OCI-LY7 (cell line): ENCODE data around the gene PPP1R14B. TPM values are rescaled to one million over a fixed set of nuclear protein-coding genes. Genes with fewer than 3 reads are reported as not detected.

Source experiments
- BruUV-seq: library from RNA; stranded (reverse); fragments of 400-500 nt; replicated peaks from 2 replicates; lab custom pipeline; 2021; lab: Mats Ljungman, UMichigan
- CTCF ChIA-PET: fragments of 300-600 bp; sonication (Branson Sonifier 250); formaldehyde crosslinking; loops from one replicate; lab custom pipeline; 2022; ENCODE audit warnings: antibody characterized with exemption; ENCODE audit not compliant: unreplicated experiment; lab: Charles Lee
- POLR2A ChIA-PET: fragments of 300-600 bp; sonication (Branson Sonifier 250); formaldehyde crosslinking; loops from one replicate; lab custom pipeline; 2022; ENCODE audit warnings: antibody characterized with exemption; lab: Charles Lee
- DNase-seq: peaks from one replicate; pipeline ENCODE4 v3.0.0-alpha.2; 2015; ENCODE audit warnings: low spot score
- H2AFZ ChIP-seq: fragments of 200-600 bp; sonication (generic), shearing (Covaris generic); 2 replicates; pipeline ENCODE4 v1.6.1; 2014; ENCODE audit warnings: mild to moderate bottlenecking, antibody characterized with exemption, low read length, moderate library complexity
- H3K27ac ChIP-seq: fragments of 200-600 bp; sonication (generic); 2 replicates; pipeline ENCODE4 v1.5.1; 2014; ENCODE audit warnings: mixed run types, low read depth, mild to moderate bottlenecking, moderate library complexity, low read length, inconsistent platforms; ENCODE audit not compliant: poor library complexity, severe bottlenecking
- H3K36me3 ChIP-seq: fragments of 200-600 bp; sonication (generic); 2 replicates; pipeline ENCODE4 v1.6.1; 2014; ENCODE audit warnings: mild to moderate bottlenecking, antibody characterized with exemption, low read length, moderate library complexity, mixed read lengths; ENCODE audit not compliant: insufficient read depth
- H3K4me1 ChIP-seq: fragments of 200-600 bp; sonication (generic); 2 replicates; pipeline ENCODE4 v1.5.1; 2014; ENCODE audit warnings: mild to moderate bottlenecking, low read length; ENCODE audit not compliant: insufficient read depth, poor library complexity, severe bottlenecking
- H3K4me2 ChIP-seq: fragments of 200-600 bp; sonication (generic); 2 replicates; pipeline ENCODE4 v1.6.1; 2014; ENCODE audit warnings: mild to moderate bottlenecking, low read length
- H3K4me3 ChIP-seq: fragments of 200-600 bp; sonication (generic); 2 replicates; pipeline ENCODE4 v1.5.1; 2014; ENCODE audit warnings: mild to moderate bottlenecking, low read depth, low read length; ENCODE audit not compliant: poor library complexity, severe bottlenecking
- H3K79me2 ChIP-seq: fragments of 200-600 bp; sonication (generic); 2 replicates; pipeline ENCODE4 v1.6.1; 2016; ENCODE audit warnings: low read depth, mild to moderate bottlenecking, low read length, moderate library complexity, mixed read lengths; ENCODE audit not compliant: insufficient read depth
- H3K9me2 ChIP-seq: fragments of 200-600 bp; sonication (generic); 2 replicates; pipeline ENCODE4 v1.6.1; 2016; ENCODE audit warnings: mild to moderate bottlenecking, low read length, mixed read lengths; ENCODE audit not compliant: insufficient read depth
- H3K9me3 ChIP-seq: fragments of 200-600 bp; sonication (generic); 2 replicates; pipeline ENCODE4 v1.6.1; 2014; ENCODE audit warnings: mild to moderate bottlenecking, mixed run types, low read length, mixed read lengths
- H4K20me1 ChIP-seq: fragments of 200-600 bp; sonication (generic); 2 replicates; pipeline ENCODE4 v1.6.1; 2014; ENCODE audit warnings: mild to moderate bottlenecking, antibody characterized with exemption, low read length, moderate library complexity, mixed read lengths; ENCODE audit not compliant: insufficient read depth
- EZH2phosphoT487 ChIP-seq: fragments of 200-600 bp; sonication (generic); IDR thresholded peaks from 2 replicates; pipeline ENCODE4 v1.6.1; 2018; ENCODE audit warnings: low read depth, borderline replicate concordance, mild to moderate bottlenecking, mixed run types, antibody characterized with exemption, low read length, moderate library complexity, mixed read lengths
- intact Hi-C: fragments of 100-400 bp; cut with micrococcal nuclease; formaldehyde crosslinking; loops from one replicate; pipeline ENCODE4 v1.10.0; 2022; ENCODE audit not compliant: unreplicated experiment
- total RNA-seq, 2 experiments: library from RNA; depleted of rRNA in 1 of 2; stranded (reverse); fragments of >200 nt in 1 of 2; shearing (Covaris generic) in 1 of 2; gene quantifications; 2 replicates each; pipeline ENCODE4 v1.2.3, GENCODE V29; 2014 to 2022
- TF ChIP-seq, protein P1 (sequence below): fragments of 200-600 bp; sonication (generic); conservative IDR thresholded peaks from 2 replicates; pipeline ENCODE4 v1.5.1; 2014; ENCODE audit warnings: mild to moderate bottlenecking, antibody characterized with exemption, low read length, moderate library complexity, mixed read lengths

PPP1R14B gene
- total RNA-seq, 2 experiments from 2014 or later, result 198 to 223 TPM

DNA sequence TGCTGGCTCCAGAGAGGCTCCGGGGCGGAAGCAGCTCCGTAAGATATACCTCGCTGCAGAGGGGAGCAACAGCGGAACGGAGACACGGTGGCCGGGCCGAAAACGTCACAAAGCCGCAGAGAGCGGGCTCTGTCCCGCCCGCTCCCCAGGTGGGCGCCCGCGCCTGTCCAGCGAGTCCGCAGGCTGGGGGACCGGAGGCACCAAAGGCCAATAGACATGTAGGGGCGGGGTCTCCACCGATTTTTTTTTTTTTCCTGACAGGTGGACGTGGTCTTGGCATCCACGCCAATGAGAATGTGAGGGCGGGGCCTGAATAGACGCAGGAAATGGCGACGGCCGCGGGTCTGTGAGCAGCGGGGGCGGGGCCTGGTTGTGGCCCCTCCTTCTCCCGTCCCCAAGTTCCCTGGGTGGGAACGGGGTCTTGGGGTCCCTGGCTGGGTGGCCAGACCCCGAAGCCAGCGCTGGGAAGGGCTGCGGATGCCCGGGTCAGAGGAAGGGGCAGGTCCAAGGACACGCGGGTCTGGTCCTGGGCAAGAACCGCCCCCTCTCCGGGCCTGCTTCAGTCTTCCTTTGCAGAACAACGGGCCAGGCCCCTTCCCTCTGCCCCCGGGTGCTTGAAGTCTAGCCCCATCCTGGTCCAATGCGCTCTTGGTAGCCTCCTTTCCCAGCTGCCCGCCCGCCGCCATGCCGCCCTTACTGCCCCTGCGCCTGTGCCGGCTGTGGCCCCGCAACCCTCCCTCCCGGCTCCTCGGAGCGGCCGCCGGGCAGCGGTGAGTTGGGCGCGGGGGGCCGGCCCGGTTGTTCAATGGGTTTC is 16.4 kb downstream of the PPP1R14B start, which contains the start of gene DNAJC4:
DNAJC4 (plus strand) TSS at position 378 of the 814 bp plus-strand sequence; CDS start at position 685, 307 bp downstream.
- POLR2A ChIA-PET, result interaction anchor here (0.6 to 1.0 kb wide), 3 partner anchors 11 to 1640 kb away, joined by 3 to 4 read pairs (median 4); partner anchors contain the start of gene FKBP2
- TF ChIP-seq, protein P1, sequence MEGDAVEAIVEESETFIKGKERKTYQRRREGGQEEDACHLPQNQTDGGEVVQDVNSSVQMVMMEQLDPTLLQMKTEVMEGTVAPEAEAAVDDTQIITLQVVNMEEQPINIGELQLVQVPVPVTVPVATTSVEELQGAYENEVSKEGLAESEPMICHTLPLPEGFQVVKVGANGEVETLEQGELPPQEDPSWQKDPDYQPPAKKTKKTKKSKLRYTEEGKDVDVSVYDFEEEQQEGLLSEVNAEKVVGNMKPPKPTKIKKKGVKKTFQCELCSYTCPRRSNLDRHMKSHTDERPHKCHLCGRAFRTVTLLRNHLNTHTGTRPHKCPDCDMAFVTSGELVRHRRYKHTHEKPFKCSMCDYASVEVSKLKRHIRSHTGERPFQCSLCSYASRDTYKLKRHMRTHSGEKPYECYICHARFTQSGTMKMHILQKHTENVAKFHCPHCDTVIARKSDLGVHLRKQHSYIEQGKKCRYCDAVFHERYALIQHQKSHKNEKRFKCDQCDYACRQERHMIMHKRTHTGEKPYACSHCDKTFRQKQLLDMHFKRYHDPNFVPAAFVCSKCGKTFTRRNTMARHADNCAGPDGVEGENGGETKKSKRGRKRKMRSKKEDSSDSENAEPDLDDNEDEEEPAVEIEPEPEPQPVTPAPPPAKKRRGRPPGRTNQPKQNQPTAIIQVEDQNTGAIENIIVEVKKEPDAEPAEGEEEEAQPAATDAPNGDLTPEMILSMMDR, result no peak
- TF ChIP-seq EZH2phosphoT487, result no peak
- intact Hi-C loops, result loop anchor here (1.0 kb wide), 1 partner anchor 10 kb away; no protein-coding TSS in a partner anchor

DNA sequence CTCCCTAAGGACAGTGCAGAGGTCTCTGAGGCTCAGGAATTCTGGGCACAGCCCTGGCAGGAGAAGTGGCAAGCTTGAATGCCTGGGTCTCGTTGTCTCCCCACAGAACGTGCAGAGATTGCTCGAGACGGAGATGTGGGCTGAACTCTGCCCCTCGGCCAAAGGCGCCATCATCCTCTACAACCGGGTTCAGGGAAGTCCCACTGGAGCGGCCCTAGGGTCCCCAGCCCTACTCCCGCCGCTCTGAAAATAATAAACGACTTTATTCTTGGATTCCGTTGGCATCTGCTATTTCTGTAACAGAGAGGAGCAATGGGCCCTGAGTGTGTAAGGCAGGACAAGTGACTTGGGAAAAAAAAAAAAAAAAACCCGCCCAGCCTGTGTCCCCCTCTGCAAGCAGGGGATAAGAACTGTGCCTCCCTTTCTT is 17.0 kb downstream of the PPP1R14B start:
- H3K4me3 ChIP-seq, result peak overlapping the region; percentile 72
- H3K4me2 ChIP-seq, result peak overlapping the region; percentile 94
- ChIA-PET CTCF (no interaction called here), POLR2A (interaction anchor here (0.7 to 1.0 kb wide), 3 partner anchors 15 to 106 kb away, joined by 4 to 6 read pairs (median 4); no protein-coding TSS in a partner anchor)
- H3K4me1 ChIP-seq, result peaks cover 50% of the 10 kb centered on the region
- H3K9me2 ChIP-seq, result no peaks in the 10 kb centered on the region
- H3K27ac ChIP-seq, result peak overlapping the region; percentile 66
- peak overlapping the region; percentile 54; the same call in 1 of the 2 replicates for H2AFZ ChIP-seq
- DNase-seq, result no peak
- H3K9me3 ChIP-seq, result no peaks in the 10 kb centered on the region
- H3K79me2 ChIP-seq, result peaks cover 8% of the 10 kb centered on the region; the same call in 1 of the 2 replicates
- H4K20me1 ChIP-seq, result no peaks in the 10 kb centered on the region
- BruUV-seq, result no TSS peak
- TF ChIP-seq EZH2phosphoT487, result no peak
- TF ChIP-seq, protein P1, result no peak
- intact Hi-C loops, result loop anchor here (1.0 kb wide), 1 partner anchor 11 kb away; no protein-coding TSS in a partner anchor
- peaks cover 4% of the 10 kb centered on the region; the same call in 1 of the 2 replicates for H3K36me3 ChIP-seq

More for the DNA sequence above, 16.4 kb downstream of the PPP1R14B start, which contains the start of gene DNAJC4:
- CTCF ChIA-PET, result no interaction called here
- peak within 1 kb of the TSS; percentile 72 for H3K4me3 ChIP-seq
- DNase-seq, result peak; percentile 95
- peak within 1 kb of the TSS; percentile 94 for H3K4me2 ChIP-seq
- H3K79me2 ChIP-seq, result peaks cover 8% of the 10 kb centered on the region; the same call in 1 of the 2 replicates
- no TSS peak for BruUV-seq
- no peaks in the 10 kb centered on the region for H4K20me1 ChIP-seq
- no peaks in the 10 kb centered on the region for H3K36me3 ChIP-seq
- H3K9me2 ChIP-seq, result no peaks in the 10 kb centered on the region
- peak within 1 kb of the TSS; percentile 66 for H3K27ac ChIP-seq
- H2AFZ ChIP-seq, result peak within 1 kb of the TSS; percentile 54
- peaks cover 50% of the 10 kb centered on the region for H3K4me1 ChIP-seq
- H3K9me3 ChIP-seq, result no peaks in the 10 kb centered on the region
